ENCODE data around the gene GJA9.

DNA sequence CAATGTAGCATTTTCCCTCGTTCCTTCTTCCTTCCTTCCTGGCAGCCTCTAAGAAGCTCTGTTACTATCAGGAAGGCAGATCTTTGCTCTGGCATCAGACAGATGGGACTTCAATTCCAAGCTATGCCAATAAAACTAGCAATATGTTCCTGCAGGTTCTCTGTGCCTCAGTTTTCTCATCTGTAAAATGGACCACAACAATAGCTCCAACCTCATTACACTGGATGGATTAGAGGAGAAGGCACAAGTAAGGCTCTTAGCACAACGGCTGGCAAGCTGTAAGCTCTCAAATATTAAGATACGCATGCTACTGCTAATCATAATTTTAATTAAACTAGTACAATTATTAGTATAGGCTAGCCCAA, 49.0 kb downstream of the GJA9 start:
- TF ChIP-seq, protein P1, sequence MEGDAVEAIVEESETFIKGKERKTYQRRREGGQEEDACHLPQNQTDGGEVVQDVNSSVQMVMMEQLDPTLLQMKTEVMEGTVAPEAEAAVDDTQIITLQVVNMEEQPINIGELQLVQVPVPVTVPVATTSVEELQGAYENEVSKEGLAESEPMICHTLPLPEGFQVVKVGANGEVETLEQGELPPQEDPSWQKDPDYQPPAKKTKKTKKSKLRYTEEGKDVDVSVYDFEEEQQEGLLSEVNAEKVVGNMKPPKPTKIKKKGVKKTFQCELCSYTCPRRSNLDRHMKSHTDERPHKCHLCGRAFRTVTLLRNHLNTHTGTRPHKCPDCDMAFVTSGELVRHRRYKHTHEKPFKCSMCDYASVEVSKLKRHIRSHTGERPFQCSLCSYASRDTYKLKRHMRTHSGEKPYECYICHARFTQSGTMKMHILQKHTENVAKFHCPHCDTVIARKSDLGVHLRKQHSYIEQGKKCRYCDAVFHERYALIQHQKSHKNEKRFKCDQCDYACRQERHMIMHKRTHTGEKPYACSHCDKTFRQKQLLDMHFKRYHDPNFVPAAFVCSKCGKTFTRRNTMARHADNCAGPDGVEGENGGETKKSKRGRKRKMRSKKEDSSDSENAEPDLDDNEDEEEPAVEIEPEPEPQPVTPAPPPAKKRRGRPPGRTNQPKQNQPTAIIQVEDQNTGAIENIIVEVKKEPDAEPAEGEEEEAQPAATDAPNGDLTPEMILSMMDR (IDR thresholded peaks at IDR 0.05; ENCODE audit: borderline replicate concordance, extremely low read depth, low read length, poor library complexity, severe bottlenecking), result no peak
- TF ChIP-seq EZH2 (IDR thresholded peaks at IDR 0.05; ENCODE audit: borderline replicate concordance, low read depth, low read length, severe bottlenecking), result no peak
